Caki2 (cell line): ENCODE data around the gene RPS8. TPM values are rescaled to one million over a fixed set of nuclear protein-coding genes. Genes with fewer than 3 reads are reported as not detected.
"Not testable (repeated sequence)": the region's sequence is repeated elsewhere in the genome, so short reads cannot be mapped to it uniquely, and the experiment has no call there.

ENCODE experiments used
- DNase-seq: peaks from one replicate; pipeline ENCODE4 v3.0.0-alpha.2; 2015; ENCODE audit warnings: low read depth
- in situ Hi-C: cut with HindIII; loops from 2 replicates; pipeline ENCODE4 v1.10.0; 2016; ENCODE audit warnings: low sequenced_read_pairs, low pct_unique_long_range_greater_than_20kb, mixed read lengths
- total RNA-seq: library from RNA; depleted of rRNA; stranded (reverse); fragments of >200 nt; shearing (Covaris generic); gene quantifications from 2 replicates; pipeline ENCODE4 v1.2.3, GENCODE V29; 2014; ENCODE audit warnings: low replicate concordance

The RPS8 gene
- total RNA-seq, 1 experiment from 2014 or later, result 1,946 TPM

DNA sequence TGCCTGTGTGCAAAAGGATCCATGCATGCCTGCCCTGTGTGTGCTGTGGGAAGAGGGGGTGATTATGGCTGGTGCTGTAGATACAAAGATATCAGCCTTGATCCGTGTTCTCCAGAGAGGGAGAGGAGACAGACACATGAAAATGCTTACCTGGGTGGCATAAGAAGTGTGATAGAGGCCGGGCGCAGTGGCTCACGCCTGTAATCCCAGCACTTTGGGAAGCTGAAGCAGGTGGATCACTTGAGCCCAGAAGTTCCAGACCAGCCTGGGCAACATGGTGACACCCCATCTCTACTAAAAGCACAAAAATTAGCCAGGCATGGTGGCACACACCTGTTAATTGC, 35.4 kb downstream of the RPS8 start:
- in situ Hi-C loops, DNase-seq: not testable (repeated sequence)

DNA sequence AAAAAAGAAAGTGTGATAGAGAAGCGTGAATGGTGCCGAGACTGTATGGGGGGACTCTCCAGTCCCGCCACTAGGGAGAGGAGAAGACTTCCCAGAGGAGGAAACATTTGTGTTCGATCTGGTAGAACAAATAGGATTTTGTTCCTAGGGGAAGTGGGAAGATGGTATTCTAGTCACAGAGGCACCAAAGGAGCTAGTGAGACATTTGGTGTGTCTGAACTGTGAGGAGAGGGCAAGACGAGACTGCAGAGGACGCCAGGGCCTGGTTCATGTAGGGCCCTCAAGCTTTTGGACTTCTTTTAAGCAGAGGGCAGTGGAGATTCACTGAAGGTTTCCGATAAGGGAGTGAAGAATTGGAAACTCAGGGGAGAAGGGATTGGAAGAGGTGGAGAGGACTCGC, 35.9 kb downstream of the RPS8 start:
- in situ Hi-C loops, result no loop called here

GRCh38 chr1:44812822-44813543, 37.6 kb downstream of the RPS8 start:
- in situ Hi-C loops, result no loop called here
- DNase-seq, result no peak

More for the DNA sequence above, 35.9 kb downstream of the RPS8 start:
- DNase-seq, result no peak

DNA sequence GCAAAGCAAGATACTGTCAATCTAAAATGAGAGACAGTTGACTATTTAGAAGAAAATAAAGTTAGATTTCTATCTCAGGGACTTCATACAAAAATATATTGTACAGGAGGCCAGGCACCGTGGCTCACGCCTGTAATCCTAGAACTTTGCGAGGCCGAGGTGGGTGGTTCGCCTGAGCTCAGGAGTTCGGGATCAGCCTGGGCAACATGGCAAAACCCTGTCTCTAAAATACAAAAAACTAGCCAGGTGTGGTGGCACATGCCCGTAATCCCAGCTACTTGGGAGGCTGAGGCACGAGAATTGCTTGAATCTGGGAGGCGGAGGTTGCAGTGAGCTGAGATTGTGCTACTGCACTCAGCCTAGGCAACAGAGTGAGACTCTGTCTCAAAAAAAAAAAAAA, 40.6 kb downstream of the RPS8 start:
- in situ Hi-C loops, DNase-seq: not testable (repeated sequence)

- in situ Hi-C loops, result no loop called here
- no peak for DNase-seq
Measured at GRCh38 chr1:44817307-44817706, 42.0 kb downstream of the RPS8 start.

DNA sequence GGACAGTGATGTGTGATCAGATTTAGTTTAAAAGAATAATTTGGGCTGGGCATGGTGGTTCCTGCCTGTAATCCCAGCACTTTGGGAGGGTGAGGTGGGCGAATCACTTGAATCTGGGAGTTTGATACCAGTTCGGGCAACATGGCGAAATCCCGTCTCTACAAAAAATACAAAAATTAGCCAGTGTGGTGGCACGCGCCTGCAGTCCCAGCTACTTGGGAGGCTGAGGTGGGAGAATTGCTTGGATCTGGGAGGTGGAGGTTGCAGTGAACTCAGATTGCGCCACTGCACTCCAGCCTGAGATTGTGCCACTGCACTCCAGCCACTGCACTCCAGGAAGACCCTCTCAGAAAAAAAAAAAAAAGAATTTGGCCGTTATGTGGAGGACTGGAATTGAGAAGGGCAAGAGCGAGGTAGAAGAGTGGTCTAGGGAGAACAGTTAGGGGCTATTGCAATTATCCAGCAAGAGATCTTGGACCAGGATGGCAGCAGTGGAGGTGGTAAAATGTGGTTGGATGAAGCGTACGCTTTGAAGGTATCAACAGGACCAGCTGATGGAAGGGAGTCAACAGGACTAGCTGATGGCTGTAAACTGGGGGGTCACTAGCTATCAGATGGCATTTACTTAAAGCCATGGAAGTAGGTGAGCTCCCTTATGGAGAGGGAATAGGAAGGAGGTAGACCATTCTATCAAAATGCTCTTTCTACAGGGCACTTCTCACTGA, 42.6 kb downstream of the RPS8 start:
- DNase-seq, result no peak
- in situ Hi-C loops, result no loop called here

- no peak for DNase-seq
- in situ Hi-C loops, result no loop called here
Measured at GRCh38 chr1:44819196-44819607, 43.9 kb downstream of the RPS8 start.

GRCh38 chr1:44819608-44820327, 44.4 kb downstream of the RPS8 start:
- in situ Hi-C loops, result no loop called here
- DNase-seq, result peak; percentile 95

GRCh38 chr1:44820328-44821239, 45.2 kb downstream of the RPS8 start:
- no peak for DNase-seq

GRCh38 chr1:44821240-44821715, 45.9 kb downstream of the RPS8 start:
- in situ Hi-C loops, result no loop called here

More at GRCh38 chr1:44820328-44821239, 45.2 kb downstream of the RPS8 start:
- in situ Hi-C loops, result no loop called here

GRCh38 chr1:44822131-44822701, 46.9 kb downstream of the RPS8 start:
- in situ Hi-C loops, result no loop called here
- DNase-seq, result no peak

More at GRCh38 chr1:44821240-44821715, 45.9 kb downstream of the RPS8 start:
- DNase-seq, result no peak

GRCh38 chr1:44822981-44823451, 47.7 kb downstream of the RPS8 start:
- in situ Hi-C loops, result no loop called here
- no peak for DNase-seq

DNA sequence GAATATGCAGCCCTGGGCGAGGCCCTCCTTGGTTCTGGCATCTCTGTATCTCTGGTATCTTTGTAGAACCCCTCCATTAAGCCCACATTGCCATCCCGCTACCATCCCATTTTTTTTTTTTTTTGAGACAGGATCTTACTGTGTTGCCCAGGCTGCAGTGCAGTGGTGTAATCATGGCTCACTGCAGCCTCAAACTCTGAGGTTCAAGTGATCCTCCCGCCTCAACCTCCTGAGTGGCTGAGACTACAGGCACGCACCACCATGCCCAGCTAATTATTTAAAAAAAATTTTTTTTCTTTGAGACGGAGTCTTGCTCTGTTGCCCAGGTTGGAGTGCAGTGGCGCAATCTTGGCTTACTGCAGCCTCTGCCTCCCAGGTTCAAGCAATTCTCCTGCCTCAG, 49.1 kb downstream of the RPS8 start:
- DNase-seq, in situ Hi-C loops: not testable (repeated sequence)

GRCh38 chr1:44826375-44827196, 51.2 kb downstream of the RPS8 start:
- in situ Hi-C loops, result no loop called here
- no peak for DNase-seq

DNA sequence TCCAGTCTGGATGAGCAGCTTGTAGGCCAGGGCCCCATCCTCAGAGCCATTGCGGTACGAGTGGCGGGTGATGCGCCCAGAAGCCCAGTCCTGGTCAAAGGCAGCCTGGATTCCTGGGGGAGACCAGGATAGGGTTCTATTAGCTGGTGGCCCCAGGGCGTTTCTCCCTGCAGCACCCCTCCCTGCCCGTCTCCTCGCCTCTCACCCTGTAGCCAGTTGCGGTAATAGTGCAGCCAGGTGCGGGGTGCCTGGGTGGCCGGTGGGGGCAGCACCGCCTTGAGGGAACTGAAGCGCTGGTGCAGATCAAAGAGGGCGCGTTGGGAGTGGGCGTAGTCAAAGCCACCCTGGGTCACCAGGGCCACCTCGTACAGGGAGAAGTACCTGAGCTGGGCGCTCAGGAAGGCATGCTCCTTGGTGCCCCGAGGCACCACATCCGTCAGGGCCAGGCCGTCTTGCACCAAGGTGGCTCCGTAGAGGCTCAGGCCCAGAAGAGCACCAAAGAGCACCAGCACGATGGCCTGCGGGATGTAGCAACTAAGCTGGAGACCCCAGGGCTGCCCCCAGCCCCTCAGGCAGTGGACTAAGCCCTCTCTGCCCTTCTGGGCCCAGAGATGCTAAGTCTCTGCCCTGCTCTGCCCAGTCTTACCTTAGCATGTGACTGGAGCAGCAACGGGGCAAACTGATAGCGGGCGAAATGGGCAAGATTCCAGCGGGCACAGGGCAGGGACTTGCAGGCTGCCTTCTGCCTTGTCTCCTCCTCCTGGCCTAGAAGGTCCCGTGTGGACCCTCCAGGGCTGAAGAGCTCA, 52.1 kb downstream of the RPS8 start:
- in situ Hi-C loops, result no loop called here
- no peak for DNase-seq

DNA sequence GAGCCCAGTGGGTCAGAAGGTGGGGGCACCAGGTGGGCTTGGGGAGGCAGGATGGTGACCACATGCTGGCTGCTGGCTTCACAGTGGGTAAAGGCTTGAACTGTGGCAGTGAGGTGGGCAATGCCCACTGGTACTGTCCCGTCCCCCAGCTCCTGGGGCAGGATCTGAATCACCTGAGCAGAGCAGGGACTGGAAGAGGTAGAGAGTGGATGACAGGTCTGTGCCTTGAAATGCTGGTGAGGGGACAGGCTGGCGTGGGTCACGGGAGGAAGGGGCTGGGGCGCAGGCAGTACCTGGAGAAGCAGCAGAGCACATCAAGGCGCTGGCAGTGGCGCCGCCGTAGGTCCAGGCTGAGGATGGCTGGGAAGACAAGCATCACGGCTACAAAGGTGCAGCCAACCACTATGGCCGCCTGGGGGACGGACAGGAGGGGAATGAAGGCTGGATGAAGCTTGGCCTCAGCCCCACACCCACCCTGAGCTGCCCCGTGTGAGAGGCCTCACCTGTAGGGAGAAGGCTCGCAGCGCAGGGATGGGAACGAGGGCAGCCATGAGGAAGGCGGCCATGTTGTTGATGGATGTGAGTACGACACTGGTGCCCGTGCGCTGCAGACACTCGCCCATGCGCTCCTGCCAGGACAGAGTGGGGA, 52.8 kb downstream of the RPS8 start:
- in situ Hi-C loops, result no loop called here
- DNase-seq, result no peak
